Mammary epithelial cell (primary cell): Measurements from ENCODE around the gene ASPSCR1.

Experiments
- CTCF ChIP-seq, 2 donors: IDR thresholded peaks in 1 of 2; conservative IDR thresholded peaks in 1 of 2; 2 replicates each; pipeline ENCODE4 v1.5.1; 2011 to 2012; ENCODE audit warnings: inconsistent platforms in 2 of 2, low read length in 2 of 2, mild to moderate bottlenecking in 2 of 2, control low read depth in 1 of 2, low read depth in 1 of 2; ENCODE audit not compliant: insufficient read depth in 1 of 2; ENCODE audit errors: extremely low read depth in 1 of 2
- EZH2 ChIP-seq: IDR thresholded peaks from 2 replicates; pipeline ENCODE4 v1.6.1; 2012; ENCODE audit warnings: low read length, inconsistent platforms, borderline replicate concordance

- TF ChIP-seq CTCF (conservative IDR thresholded peaks at IDR 0.05 in 1 of 2, IDR thresholded peaks at IDR 0.05 in 1 of 2; ENCODE audit: extremely low read depth in 1 of 2, insufficient read depth in 1 of 2, low read depth in 1 of 2, low read length in 2 of 2) (no peak), EZH2 (no peak)
Observed at GRCh38 chr17:82008941-82009405, 31.5 kb downstream of the ASPSCR1 start.
